ENCODE measurements around the gene MBD6. TPM values are rescaled to one million over a fixed set of nuclear protein-coding genes. Genes with fewer than 3 reads are reported as not detected.
A peak's percentile ranks its signal among the peaks of the same experiment; 100 is the strongest.

Gene MBD6
- polyA plus RNA-seq, 1 donor (not counting 4 experiments of a cell fraction or from before 2014, with no cell fraction given): 1.8 TPM

DNA sequence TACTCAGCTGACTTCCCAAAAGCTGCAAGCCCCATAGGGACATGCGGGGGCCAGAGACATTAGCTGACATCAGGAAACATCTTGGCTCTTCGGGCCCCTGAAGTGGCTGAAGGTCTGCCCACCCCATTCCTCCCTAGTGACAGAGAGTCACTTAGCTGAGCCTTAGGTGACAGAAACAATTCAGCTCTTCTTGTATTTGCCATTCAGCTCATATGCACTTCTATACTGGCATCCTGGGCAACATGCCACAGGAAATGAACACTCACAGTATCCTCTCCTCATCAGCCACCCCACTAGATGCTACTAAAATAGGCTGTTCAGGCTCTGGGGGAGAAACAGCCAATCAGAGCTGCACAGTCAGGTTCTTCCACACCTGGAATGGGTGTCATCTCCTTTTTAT, 21.0 kb downstream of the MBD6 start:
- Histone ChIP-seq H3K4me1 (ENCODE audit: control insufficient read depth, extremely low read depth, insufficient read depth, low read length) (peaks cover 20% of the 10 kb centered on the region), H3K9ac (ENCODE audit: control insufficient read depth, extremely low read depth, insufficient read depth, low read length) (no peak overlapping the region), H3K9me3 (ENCODE audit: control insufficient read depth, low read depth, low read length) (no peaks in the 10 kb centered on the region), H2AFZ (ENCODE audit: control insufficient read depth, low read length) (no peak overlapping the region), H3K4me2 (ENCODE audit: control insufficient read depth, extremely low read depth, insufficient read depth, low read depth, low read length) (no peak overlapping the region), H3K4me3 (ENCODE audit: control insufficient read depth in 2 of 3, extremely low read depth in 1 of 3, insufficient read depth in 2 of 3, low read depth in 1 of 3, low read length in 3 of 3) (no peak overlapping the region), H3K27me3 (ENCODE audit: control insufficient read depth, extremely low read depth, insufficient read depth, low read length) (peaks cover 4% of the 10 kb centered on the region), H3K36me3 (ENCODE audit: control insufficient read depth in 2 of 2, extremely low read depth in 1 of 2, insufficient read depth in 2 of 2, low read length in 2 of 2) (peaks cover 19 to 20% of the 10 kb centered on the region in 2 experiments), H3K27ac (ENCODE audit: control insufficient read depth, insufficient read depth, low read length) (no peak overlapping the region), H3K9me1 (ENCODE audit: control insufficient read depth, extremely low read depth, insufficient read depth, low read length) (peaks cover 3% of the 10 kb centered on the region), H3K79me2 (ENCODE audit: control insufficient read depth, insufficient read depth, low read length) (peaks cover 33% of the 10 kb centered on the region), H4K20me1 (ENCODE audit: control insufficient read depth, extremely low read depth, insufficient read depth, low read length) (peaks cover 7% of the 10 kb centered on the region)
- no peak for TF ChIP-seq CTCF (optimal IDR thresholded peaks at IDR 0.05 in 1 of 3, IDR thresholded peaks at IDR 0.05 in 1 of 3, conservative IDR thresholded peaks at IDR 0.05 in 1 of 3; ENCODE audit: extremely low read depth in 1 of 3, insufficient read depth in 2 of 3, low read length in 3 of 3)
- TF ChIP-seq EZH2 (IDR thresholded peaks at IDR 0.05; ENCODE audit: low read length): no peak
- FAIRE-seq (no peak), DNase-seq (ENCODE audit: low read depth, low spot score) (no peak)
- dilution Hi-C loops (cut with MboI; ENCODE audit: extremely low pct_ligation_motif_present, low sequenced_read_pairs): no loop called here

DNA sequence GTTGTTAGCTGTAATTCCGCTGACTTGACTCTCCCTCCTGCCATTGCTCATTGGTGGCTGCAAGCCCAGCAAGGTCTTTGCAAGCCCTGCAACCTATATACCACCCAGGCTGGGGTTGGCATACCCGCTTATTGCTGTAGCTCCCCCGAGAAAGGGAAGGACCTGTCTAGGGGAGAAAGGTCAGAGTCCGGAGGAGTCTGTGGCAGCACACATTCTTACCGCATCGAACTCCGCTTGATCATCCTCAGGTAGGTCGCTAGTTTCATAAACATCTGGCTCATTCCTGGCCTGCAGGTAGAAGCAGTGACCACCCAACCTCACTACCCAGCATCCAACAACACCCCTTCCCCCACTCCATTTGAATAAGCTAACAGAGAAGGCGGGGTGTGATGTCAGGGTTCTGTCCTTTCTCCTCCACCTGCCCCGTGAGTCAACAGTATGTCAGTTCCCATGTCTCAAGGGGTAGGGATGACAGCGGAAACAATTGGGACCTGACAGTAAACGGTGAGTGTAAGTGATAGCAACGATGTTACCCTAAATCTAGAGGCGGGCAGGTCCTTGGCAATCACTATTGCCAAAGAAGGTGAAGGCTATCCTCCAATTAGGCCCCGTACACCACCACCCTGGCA, 23.3 kb downstream of the MBD6 start:
- H3K27me3 ChIP-seq (ENCODE audit: control insufficient read depth, extremely low read depth, insufficient read depth, low read length): peaks cover 26% of the 10 kb centered on the region
- FAIRE-seq (peak; percentile 82), DNase-seq (ENCODE audit: low read depth, low spot score) (no peak)
- peak overlapping the region; percentile 93 for H3K9ac ChIP-seq (ENCODE audit: control insufficient read depth, extremely low read depth, insufficient read depth, low read length)
- peaks cover 33% of the 10 kb centered on the region for H3K79me2 ChIP-seq (ENCODE audit: control insufficient read depth, insufficient read depth, low read length)
- peak overlapping the region; percentile 87 for H3K27ac ChIP-seq (ENCODE audit: control insufficient read depth, insufficient read depth, low read length)
- H4K20me1 ChIP-seq (ENCODE audit: control insufficient read depth, extremely low read depth, insufficient read depth, low read length): peaks cover 7% of the 10 kb centered on the region
- peaks cover 20% of the 10 kb centered on the region for H3K4me1 ChIP-seq (ENCODE audit: control insufficient read depth, extremely low read depth, insufficient read depth, low read length)
- TF ChIP-seq CTCF (optimal IDR thresholded peaks at IDR 0.05 in 1 of 3, IDR thresholded peaks at IDR 0.05 in 1 of 3, conservative IDR thresholded peaks at IDR 0.05 in 1 of 3; ENCODE audit: extremely low read depth in 1 of 3, insufficient read depth in 2 of 3, low read length in 3 of 3) (no peak), EZH2 (IDR thresholded peaks at IDR 0.05; ENCODE audit: low read length) (no peak)
- dilution Hi-C loops (cut with MboI; ENCODE audit: extremely low pct_ligation_motif_present, low sequenced_read_pairs): no loop called here
- peak overlapping the region; percentile 19 for H2AFZ ChIP-seq (ENCODE audit: control insufficient read depth, low read length)
- H3K4me3 ChIP-seq (ENCODE audit: control insufficient read depth in 2 of 3, extremely low read depth in 1 of 3, insufficient read depth in 2 of 3, low read depth in 1 of 3, low read length in 3 of 3): peak overlapping the region; percentile 84 to 98 (median 93)
- peaks cover 3% of the 10 kb centered on the region for H3K9me1 ChIP-seq (ENCODE audit: control insufficient read depth, extremely low read depth, insufficient read depth, low read length)
- no peaks in the 10 kb centered on the region for H3K9me3 ChIP-seq (ENCODE audit: control insufficient read depth, low read depth, low read length)
- peak overlapping the region; percentile 95 for H3K4me2 ChIP-seq (ENCODE audit: control insufficient read depth, extremely low read depth, insufficient read depth, low read depth, low read length)
- H3K36me3 ChIP-seq (ENCODE audit: control insufficient read depth in 2 of 2, extremely low read depth in 1 of 2, insufficient read depth in 2 of 2, low read length in 2 of 2): peaks cover 12 to 13% of the 10 kb centered on the region in 2 experiments

Measured in keratinocyte (primary cell).